HL-60 (cell line): ENCODE results near the gene KRTAP4-8.

Source experiments
- TF ChIP-seq, protein P1 (sequence below): IDR thresholded peaks from 2 replicates; pipeline ENCODE4 v1.6.1; 2012; ENCODE audit warnings: low read depth; ENCODE audit not compliant: insufficient replicate concordance
- TF ChIP-seq, protein P2 (sequence below): IDR thresholded peaks from one replicate; pipeline ENCODE4 v1.5.1; 2011; ENCODE audit warnings: low read length, control low read depth, inconsistent platforms; ENCODE audit not compliant: insufficient read depth

DNA sequence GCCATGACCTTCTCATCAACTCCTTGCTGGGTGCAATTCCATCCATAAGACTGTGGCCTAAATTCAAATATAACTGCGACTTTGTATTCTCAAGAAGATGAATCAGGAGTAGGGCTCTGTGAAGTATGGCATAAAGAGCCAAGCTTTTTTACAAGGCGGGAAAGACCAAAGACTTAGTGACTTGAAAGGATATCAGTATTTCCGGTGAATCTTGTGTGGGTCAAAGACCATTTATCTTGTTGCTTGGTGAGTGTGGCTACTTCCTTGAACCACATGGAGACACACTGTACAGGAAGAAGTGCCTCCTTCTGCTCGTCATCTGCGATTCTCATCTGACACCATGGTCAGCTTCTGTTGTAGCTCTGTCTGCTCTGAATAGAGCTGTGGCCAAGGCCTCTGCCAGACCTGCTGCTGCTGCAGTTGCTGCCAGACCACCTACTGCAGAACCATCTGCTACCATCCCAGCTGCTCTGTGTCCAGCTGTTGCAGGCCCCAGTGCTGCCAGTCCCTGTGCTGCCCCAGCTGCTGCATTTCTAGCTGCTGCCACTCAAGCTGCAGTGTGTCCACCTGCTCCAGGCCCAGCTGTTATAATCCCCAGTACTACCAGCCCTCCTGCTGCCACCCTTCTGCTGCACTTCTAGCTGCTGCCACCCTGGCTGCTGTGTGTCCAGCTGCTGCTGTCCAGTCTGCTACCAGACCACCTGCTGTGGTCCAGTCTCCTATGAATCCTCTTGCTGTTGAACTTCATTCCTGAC lies 26.2 kb downstream of the KRTAP4-8 start:
- TF ChIP-seq, protein P1, sequence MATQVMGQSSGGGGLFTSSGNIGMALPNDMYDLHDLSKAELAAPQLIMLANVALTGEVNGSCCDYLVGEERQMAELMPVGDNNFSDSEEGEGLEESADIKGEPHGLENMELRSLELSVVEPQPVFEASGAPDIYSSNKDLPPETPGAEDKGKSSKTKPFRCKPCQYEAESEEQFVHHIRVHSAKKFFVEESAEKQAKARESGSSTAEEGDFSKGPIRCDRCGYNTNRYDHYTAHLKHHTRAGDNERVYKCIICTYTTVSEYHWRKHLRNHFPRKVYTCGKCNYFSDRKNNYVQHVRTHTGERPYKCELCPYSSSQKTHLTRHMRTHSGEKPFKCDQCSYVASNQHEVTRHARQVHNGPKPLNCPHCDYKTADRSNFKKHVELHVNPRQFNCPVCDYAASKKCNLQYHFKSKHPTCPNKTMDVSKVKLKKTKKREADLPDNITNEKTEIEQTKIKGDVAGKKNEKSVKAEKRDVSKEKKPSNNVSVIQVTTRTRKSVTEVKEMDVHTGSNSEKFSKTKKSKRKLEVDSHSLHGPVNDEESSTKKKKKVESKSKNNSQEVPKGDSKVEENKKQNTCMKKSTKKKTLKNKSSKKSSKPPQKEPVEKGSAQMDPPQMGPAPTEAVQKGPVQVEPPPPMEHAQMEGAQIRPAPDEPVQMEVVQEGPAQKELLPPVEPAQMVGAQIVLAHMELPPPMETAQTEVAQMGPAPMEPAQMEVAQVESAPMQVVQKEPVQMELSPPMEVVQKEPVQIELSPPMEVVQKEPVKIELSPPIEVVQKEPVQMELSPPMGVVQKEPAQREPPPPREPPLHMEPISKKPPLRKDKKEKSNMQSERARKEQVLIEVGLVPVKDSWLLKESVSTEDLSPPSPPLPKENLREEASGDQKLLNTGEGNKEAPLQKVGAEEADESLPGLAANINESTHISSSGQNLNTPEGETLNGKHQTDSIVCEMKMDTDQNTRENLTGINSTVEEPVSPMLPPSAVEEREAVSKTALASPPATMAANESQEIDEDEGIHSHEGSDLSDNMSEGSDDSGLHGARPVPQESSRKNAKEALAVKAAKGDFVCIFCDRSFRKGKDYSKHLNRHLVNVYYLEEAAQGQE: no peak
- TF ChIP-seq, protein P2, sequence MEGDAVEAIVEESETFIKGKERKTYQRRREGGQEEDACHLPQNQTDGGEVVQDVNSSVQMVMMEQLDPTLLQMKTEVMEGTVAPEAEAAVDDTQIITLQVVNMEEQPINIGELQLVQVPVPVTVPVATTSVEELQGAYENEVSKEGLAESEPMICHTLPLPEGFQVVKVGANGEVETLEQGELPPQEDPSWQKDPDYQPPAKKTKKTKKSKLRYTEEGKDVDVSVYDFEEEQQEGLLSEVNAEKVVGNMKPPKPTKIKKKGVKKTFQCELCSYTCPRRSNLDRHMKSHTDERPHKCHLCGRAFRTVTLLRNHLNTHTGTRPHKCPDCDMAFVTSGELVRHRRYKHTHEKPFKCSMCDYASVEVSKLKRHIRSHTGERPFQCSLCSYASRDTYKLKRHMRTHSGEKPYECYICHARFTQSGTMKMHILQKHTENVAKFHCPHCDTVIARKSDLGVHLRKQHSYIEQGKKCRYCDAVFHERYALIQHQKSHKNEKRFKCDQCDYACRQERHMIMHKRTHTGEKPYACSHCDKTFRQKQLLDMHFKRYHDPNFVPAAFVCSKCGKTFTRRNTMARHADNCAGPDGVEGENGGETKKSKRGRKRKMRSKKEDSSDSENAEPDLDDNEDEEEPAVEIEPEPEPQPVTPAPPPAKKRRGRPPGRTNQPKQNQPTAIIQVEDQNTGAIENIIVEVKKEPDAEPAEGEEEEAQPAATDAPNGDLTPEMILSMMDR: no peak
